ENCODE measurements around the gene MOSMO. TPM values are rescaled to one million over a fixed set of nuclear protein-coding genes. Genes with fewer than 3 reads are reported as not detected.
"Not testable (repeated sequence)": the region's sequence is repeated elsewhere in the genome, so short reads cannot be mapped to it uniquely, and the experiment has no call there.

MOSMO gene
- total and polyA plus RNA-seq, 10 donors, result 9.5 to 35.7 (median 16.8) TPM

DNA sequence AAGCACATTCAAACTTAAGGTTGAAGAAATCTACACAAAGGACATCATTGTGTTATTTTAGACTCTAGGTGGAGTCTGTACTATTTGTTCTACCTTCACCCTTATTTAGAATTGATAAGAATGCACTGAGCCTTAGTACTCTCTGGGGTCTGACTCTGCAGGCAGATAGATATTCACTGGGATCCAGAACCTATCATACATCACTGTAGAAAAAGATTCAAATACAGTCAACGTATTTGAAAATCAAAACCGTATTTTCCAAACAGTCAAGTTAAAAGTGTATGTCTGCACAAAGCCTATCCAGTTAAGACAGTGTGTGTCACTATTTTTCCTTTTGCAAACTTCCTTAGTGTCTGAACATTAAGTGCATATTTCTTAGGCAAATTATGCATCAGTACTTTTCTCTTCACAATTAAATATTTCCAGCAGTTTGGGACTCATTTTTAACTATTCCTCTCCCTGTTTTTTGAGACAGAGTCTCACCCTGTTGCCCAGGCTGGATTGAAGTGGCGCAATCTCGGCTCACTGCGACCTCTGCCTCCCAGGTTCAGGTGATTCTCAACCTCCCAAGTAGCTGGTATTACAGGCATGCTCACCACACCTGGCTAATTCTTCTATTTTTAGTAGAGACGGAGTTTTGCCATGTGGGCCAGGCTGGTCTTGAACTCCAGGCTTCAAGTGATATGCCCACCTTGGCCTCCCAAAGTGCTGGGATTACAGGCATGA, 22.3 kb downstream of the MOSMO start:
- peaks cover 5 to 30% (median 20%) of the 10 kb centered on the region in 6 donors for H3K4me1 ChIP-seq
- H3K27ac ChIP-seq, result no peak overlapping the region
- H3K36me3 ChIP-seq, result peaks cover 0 to 35% (median 0%) of the 10 kb centered on the region in 6 donors
- no peak overlapping the region for H3K4me3 ChIP-seq
- WGBS, 5 donors, result 91 to 97% (median 96%) methylated on average over 6 of the region's 6 CpGs
- peaks cover 0 to 9% (median 0%) of the 10 kb centered on the region in 8 donors for H3K9me3 ChIP-seq
- intact Hi-C loops (cut with DNase I; ENCODE audit: low total_unique reads), result no loop called here
- no peaks in the 10 kb centered on the region for H3K27me3 ChIP-seq (replicated peaks in 1 of 7)
- no peak for DNase-seq
- TF ChIP-seq POLR2A (IDR thresholded peaks at IDR 0.05) (no peak), POLR2AphosphoS5 (IDR thresholded peaks at IDR 0.05) (no peak)
- TF ChIP-seq, protein P1, sequence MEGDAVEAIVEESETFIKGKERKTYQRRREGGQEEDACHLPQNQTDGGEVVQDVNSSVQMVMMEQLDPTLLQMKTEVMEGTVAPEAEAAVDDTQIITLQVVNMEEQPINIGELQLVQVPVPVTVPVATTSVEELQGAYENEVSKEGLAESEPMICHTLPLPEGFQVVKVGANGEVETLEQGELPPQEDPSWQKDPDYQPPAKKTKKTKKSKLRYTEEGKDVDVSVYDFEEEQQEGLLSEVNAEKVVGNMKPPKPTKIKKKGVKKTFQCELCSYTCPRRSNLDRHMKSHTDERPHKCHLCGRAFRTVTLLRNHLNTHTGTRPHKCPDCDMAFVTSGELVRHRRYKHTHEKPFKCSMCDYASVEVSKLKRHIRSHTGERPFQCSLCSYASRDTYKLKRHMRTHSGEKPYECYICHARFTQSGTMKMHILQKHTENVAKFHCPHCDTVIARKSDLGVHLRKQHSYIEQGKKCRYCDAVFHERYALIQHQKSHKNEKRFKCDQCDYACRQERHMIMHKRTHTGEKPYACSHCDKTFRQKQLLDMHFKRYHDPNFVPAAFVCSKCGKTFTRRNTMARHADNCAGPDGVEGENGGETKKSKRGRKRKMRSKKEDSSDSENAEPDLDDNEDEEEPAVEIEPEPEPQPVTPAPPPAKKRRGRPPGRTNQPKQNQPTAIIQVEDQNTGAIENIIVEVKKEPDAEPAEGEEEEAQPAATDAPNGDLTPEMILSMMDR (IDR thresholded peaks at IDR 0.05 in 8 of 11, conservative IDR thresholded peaks at IDR 0.05 in 3 of 11), result no peak

DNA sequence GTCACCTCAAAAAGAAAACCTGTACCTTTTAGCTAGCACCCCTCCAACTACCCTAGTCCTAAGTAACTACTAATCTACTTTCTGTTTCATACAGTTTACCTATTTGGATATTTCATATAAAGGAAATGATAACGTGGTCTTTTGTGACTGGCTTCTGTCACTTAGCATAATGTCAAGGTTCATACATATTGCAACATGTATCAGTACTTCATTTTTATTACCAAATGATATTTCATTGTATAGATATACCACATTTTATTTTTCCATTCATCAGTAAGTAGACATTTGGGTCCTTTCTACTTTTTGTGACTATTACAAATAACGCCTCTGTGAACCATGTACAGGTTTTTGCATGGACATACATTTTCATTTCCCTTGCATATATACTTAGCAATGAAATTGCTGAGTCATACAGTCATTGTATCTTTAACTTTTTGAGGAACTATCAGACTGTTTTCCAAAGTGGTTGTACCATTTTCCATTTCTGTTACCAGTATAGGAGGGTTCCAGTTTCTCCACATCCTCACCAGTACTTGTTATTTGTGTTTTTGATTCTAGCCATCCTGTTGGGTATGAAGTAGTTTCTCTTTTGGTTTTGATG, 23.7 kb downstream of the MOSMO start:
- no peak for DNase-seq
- Histone ChIP-seq H3K27me3 (replicated peaks in 1 of 7) (no peaks in the 10 kb centered on the region), H3K36me3 (peaks cover 0 to 42% (median 0%) of the 10 kb centered on the region in 6 donors), H3K4me3 (no peak overlapping the region), H3K9me3 (peaks cover 0 to 9% (median 0%) of the 10 kb centered on the region in 8 donors), H3K27ac (no peak overlapping the region), H3K4me1 (peaks cover 5 to 30% (median 13%) of the 10 kb centered on the region in 6 donors)
- intact Hi-C loops (cut with DNase I; ENCODE audit: low total_unique reads), result no loop called here
- TF ChIP-seq POLR2AphosphoS5 (IDR thresholded peaks at IDR 0.05), result no peak
- TF ChIP-seq, protein P1 (IDR thresholded peaks at IDR 0.05 in 8 of 11, conservative IDR thresholded peaks at IDR 0.05 in 3 of 11), result no peak
- 43 to 92% (median 87%) methylated on average over 2 of the region's 2 CpGs for WGBS, 5 donors

DNA sequence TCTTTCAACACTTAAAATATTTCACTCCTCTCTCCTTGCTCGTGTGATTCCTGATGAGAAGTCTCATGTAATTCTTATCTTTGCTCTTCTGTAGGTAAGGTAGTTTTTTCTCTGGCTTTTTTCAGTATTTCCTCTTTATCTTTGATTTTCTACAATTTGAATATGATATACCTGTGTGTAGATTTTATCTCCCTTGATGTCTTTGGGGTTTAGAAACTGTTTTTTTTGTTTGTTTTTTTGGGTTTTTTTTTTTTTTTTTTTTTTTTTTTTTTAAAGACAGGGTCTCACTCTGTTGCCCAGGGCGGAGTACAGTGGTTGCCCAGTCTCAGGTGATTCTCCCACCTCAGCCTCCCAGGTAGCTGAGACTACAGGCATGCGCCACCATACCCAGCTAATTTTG, 26.6 kb downstream of the MOSMO start:
- H3K27ac ChIP-seq, result no peak overlapping the region
- intact Hi-C loops (cut with DNase I; ENCODE audit: low total_unique reads), result no loop called here
- TF ChIP-seq, protein P1 (IDR thresholded peaks at IDR 0.05 in 8 of 11, conservative IDR thresholded peaks at IDR 0.05 in 3 of 11), result no peak
- TF ChIP-seq POLR2AphosphoS5 (IDR thresholded peaks at IDR 0.05) (no peak), POLR2A (IDR thresholded peaks at IDR 0.05) (no peak)
- peaks cover 0 to 9% (median 4%) of the 10 kb centered on the region in 6 donors for H3K4me1 ChIP-seq
- WGBS, 5 donors, result 89 to 95% (median 90%) methylated on average over 3 of the region's 3 CpGs
- H3K36me3 ChIP-seq, result peaks cover 0 to 55% (median 2%) of the 10 kb centered on the region in 6 donors
- H3K4me3 ChIP-seq, result no peak overlapping the region
- peaks cover 0 to 9% (median 0%) of the 10 kb centered on the region in 8 donors for H3K9me3 ChIP-seq
- DNase-seq, result no peak
- H3K27me3 ChIP-seq (replicated peaks in 1 of 7), result no peaks in the 10 kb centered on the region

DNA sequence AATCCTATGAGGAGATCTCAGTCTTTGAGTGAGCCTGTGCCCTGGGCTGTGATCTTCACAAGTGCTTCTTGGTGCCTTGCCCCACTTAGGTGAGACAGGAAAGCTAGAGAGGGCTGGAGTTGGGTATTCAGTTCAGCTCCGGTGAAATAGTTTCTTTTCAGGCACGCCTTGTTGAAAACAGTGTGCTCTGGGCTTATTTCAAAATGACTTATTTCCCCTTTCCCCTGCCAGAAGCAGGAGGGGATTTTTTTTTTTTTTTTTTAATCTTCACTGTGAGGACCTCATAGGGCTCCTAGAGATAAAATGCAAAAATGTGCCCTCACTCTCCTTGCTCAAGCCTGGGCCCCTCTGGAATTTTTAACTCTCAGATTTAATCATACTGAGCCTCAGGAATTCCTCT, 27.2 kb downstream of the MOSMO start:
- no peak overlapping the region for H3K27ac ChIP-seq
- 25 to 59% (median 36%) methylated on average over 2 of the region's 2 CpGs for WGBS, 5 donors
- intact Hi-C loops (cut with DNase I; ENCODE audit: low total_unique reads), result no loop called here
- no peak for DNase-seq
- no peak overlapping the region for H3K4me3 ChIP-seq
- TF ChIP-seq POLR2AphosphoS5 (IDR thresholded peaks at IDR 0.05) (no peak), POLR2A (IDR thresholded peaks at IDR 0.05) (no peak)
- TF ChIP-seq, protein P1 (IDR thresholded peaks at IDR 0.05 in 8 of 11, conservative IDR thresholded peaks at IDR 0.05 in 3 of 11), result no peak
- H3K27me3 ChIP-seq (replicated peaks in 1 of 7), result no peaks in the 10 kb centered on the region
- peaks cover 0 to 9% (median 3%) of the 10 kb centered on the region in 6 donors for H3K4me1 ChIP-seq
- H3K36me3 ChIP-seq, result peaks cover 0 to 53% (median 2%) of the 10 kb centered on the region in 6 donors
- H3K9me3 ChIP-seq, result peaks cover 0 to 9% (median 0%) of the 10 kb centered on the region in 8 donors

DNA sequence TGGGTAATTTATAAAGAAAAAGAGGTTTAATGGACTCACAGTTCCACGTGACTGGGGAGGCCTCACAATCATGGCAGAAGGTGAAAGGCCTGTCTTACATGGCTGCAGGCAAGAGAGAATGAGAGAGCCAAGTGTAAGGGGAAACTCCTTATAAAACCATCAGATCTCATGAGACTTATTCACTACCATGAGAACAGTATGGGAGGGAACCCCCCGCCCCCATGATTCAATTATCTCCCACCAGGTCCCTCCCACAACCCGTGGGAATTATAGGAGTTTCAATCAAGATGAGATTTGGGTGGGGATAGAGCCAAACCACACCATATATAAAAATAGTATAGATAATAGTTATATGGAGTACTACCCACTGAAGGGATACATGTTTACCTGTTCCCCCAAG, 36.0 kb downstream of the MOSMO start:
- intact Hi-C loops (cut with DNase I; ENCODE audit: low total_unique reads); H3K4me1 ChIP-seq; H3K27ac ChIP-seq; H3K4me3 ChIP-seq; H3K36me3 ChIP-seq; H3K27me3 ChIP-seq (replicated peaks in 1 of 7); H3K9me3 ChIP-seq; DNase-seq: not testable (repeated sequence)
- WGBS, 5 donors, result 82 to 91% (median 85%) methylated on average over 3 of the region's 3 CpGs

DNA sequence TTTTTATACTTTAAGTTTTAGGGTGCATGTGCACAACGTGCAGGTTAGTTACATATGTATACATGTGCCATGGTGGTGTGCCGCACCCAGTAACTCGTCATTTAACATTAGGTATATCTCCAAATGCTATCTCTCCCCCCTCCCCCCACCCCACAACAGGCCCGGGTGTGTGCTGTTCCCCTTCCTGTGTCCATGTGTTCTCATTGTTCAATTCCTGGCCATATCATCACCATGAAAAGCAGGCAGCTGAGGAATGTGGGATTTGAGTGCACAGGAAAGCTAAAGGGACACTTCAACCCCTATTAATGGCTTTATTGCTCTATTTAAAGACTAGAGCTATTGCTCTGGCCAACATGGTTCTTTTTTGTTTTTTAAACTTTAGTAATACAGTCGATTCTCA, 38.0 kb downstream of the MOSMO start:
- H3K9me3 ChIP-seq; H3K4me3 ChIP-seq; H3K27ac ChIP-seq; DNase-seq; H3K36me3 ChIP-seq; H3K27me3 ChIP-seq (replicated peaks in 1 of 7); intact Hi-C loops (cut with DNase I; ENCODE audit: low total_unique reads); H3K4me1 ChIP-seq: not testable (repeated sequence)
- 51 to 67% (median 59%) methylated on average over 5 of the region's 5 CpGs for WGBS, 5 donors
